Measurements from ENCODE around the gene ADGRG2. TPM values are rescaled to one million over a fixed set of nuclear protein-coding genes. Genes with fewer than 3 reads are reported as not detected.

The ADGRG2 gene
- total and polyA plus RNA-seq, 2 of the 13 experiments (the other 11 are each of a cell fraction or from before 2014, with no cell fraction given) = not detected

Other genes starting within 250 kb of the ADGRG2 start
- 15.4 and 20.5 TPM in 2 replicates for gene PHKA2, start 138.4 kb downstream of the ADGRG2 start, total RNA-seq (2016; rRNA removed; fragmentation: Illumina TruSeq; extraction: Trizol)
- 273 and 366 TPM in 2 replicates for gene PHKA2, start 138.4 kb downstream of the ADGRG2 start, polyA plus RNA-seq (2011; rRNA removed)
- 249 and 277 TPM in 2 replicates for gene PDHA1, start 221.5 kb upstream of the ADGRG2 start, total RNA-seq (2016; rRNA removed; fragmentation: Illumina TruSeq; extraction: Trizol)
- 139 and 177 TPM in 2 replicates for gene PDHA1, start 221.5 kb upstream of the ADGRG2 start, polyA plus RNA-seq (2011; rRNA removed)

Data from HepG2 (cell line).